ENCODE data around the gene VIPR1.

The VIPR1 gene

GRCh38 chr3:42582474-42583070 lies 80.1 kb downstream of the VIPR1 start:
- no peak for DNase-seq
